ENCODE data around the gene ARID5B. TPM values are rescaled to one million over a fixed set of nuclear protein-coding genes. Genes with fewer than 3 reads are reported as not detected.

ARID5B gene
- polyA plus RNA-seq, 1 of the 3 experiments (the other 2 are of a cell fraction) = 10.9 TPM

- peak overlapping the region; percentile 91 to 97; a peak in 3 of 4 replicates for H3K27ac ChIP-seq (ENCODE audit: low read depth in 2 of 2, low read length in 1 of 2)
- H3K9me2 ChIP-seq = no peaks in the 10 kb centered on the region
- peaks cover 63% of the 10 kb centered on the region for H3K79me2 ChIP-seq (ENCODE audit: insufficient read depth)
- peak overlapping the region in 1 of 2 experiments; percentile 50; a peak in 2 of 4 replicates for H3K4me3 ChIP-seq (ENCODE audit: low read depth in 2 of 2, low read length in 1 of 2)
- POLR2A ChIA-PET = no interaction called here
- H2AFZ ChIP-seq (ENCODE audit: low read depth) = no peak overlapping the region
- DNase-seq = peak; percentile 49
- peaks cover 37 to 47% of the 10 kb centered on the region in 2 experiments for H3K4me1 ChIP-seq (ENCODE audit: control insufficient read depth in 1 of 2, insufficient read depth in 2 of 2, low read depth in 1 of 2, low read length in 1 of 2)
- peak overlapping the region; percentile 77 for H3K4me2 ChIP-seq
- H3F3A ChIP-seq (replicated peaks; ENCODE audit: insufficient read depth) = peaks cover 48% of the 10 kb centered on the region
- H4K20me1 ChIP-seq (ENCODE audit: insufficient read depth) = no peaks in the 10 kb centered on the region
- no peaks in the 10 kb centered on the region for H3K9me3 ChIP-seq
- TF ChIP-seq MXI1 (IDR thresholded peaks at IDR 0.05; ENCODE audit: low read depth, low read length) (no peak), TCF12 (IDR thresholded peaks at IDR 0.05) (peak; percentile 77), MEF2A (IDR thresholded peaks at IDR 0.05; ENCODE audit: borderline replicate concordance, low read depth) (0 out of 2 replicates have a peak, but pooled peaks have one; percentile 32), NRF1 (IDR thresholded peaks at IDR 0.05; ENCODE audit: low read depth, low read length) (no peak), EZH2phosphoT487 (IDR thresholded peaks at IDR 0.05; ENCODE audit: borderline replicate concordance, low read depth) (no peak), RFX5 (IDR thresholded peaks at IDR 0.05; ENCODE audit: low read length) (no peak), POLR2AphosphoS5 (IDR thresholded peaks at IDR 0.05; ENCODE audit: low read depth, low read length) (0 out of 2 replicates have a peak, but pooled peaks have one; percentile 14), EP300 (IDR thresholded peaks at IDR 0.05; ENCODE audit: borderline replicate concordance in 1 of 2, low read depth in 1 of 2, low read length in 1 of 2) (peak; percentile 28 to 50; a peak in 2 of 4 replicates), NFIC (IDR thresholded peaks at IDR 0.05; ENCODE audit: borderline replicate concordance) (peak; percentile 64; the same call in 1 of the 2 replicates), FOSL2 (IDR thresholded peaks at IDR 0.05; ENCODE audit: borderline replicate concordance, low read depth) (peak; percentile 11; the same call in 1 of the 2 replicates), USF2 (IDR thresholded peaks at IDR 0.05; ENCODE audit: borderline replicate concordance, low read depth, low read length) (no peak), SIN3A (IDR thresholded peaks at IDR 0.05; ENCODE audit: borderline replicate concordance, low read depth, low read length) (no peak)
- H3K27me3 ChIP-seq (ENCODE audit: insufficient read depth) = no peaks in the 10 kb centered on the region
- CTCF ChIA-PET = interaction anchor here (0.6 to 1.4 kb wide), 3 partner anchors 17 to 165 kb away, joined by 3 to 4 read pairs (median 3); no protein-coding TSS in a partner anchor
- WGBS (ENCODE audit: low lambda C conversion rate) = 35% methylated on average over 3 of the region's 3 CpGs
- peak overlapping the region; percentile 68 for H3K9ac ChIP-seq
- peaks cover 30 to 39% of the 10 kb centered on the region in 2 experiments for H3K36me3 ChIP-seq (replicated peaks in 1 of 2; ENCODE audit: control insufficient read depth in 1 of 2, insufficient read depth in 2 of 2, low read length in 1 of 2)
Measured at GRCh38 chr10:62083412-62084267, 182.1 kb downstream of the ARID5B start.

GRCh38 chr10:62084451-62084850 lies 183.0 kb downstream of the ARID5B start:
- peaks cover 54% of the 10 kb centered on the region for H3K79me2 ChIP-seq (ENCODE audit: insufficient read depth)
- H2AFZ ChIP-seq (ENCODE audit: low read depth) = no peak overlapping the region
- H3K9ac ChIP-seq = peak overlapping the region; percentile 68; the same call in 1 of the 2 replicates
- 35% methylated on average over 2 of the region's 2 CpGs for WGBS (ENCODE audit: low lambda C conversion rate)
- peaks cover 31 to 42% of the 10 kb centered on the region in 2 experiments for H3K36me3 ChIP-seq (replicated peaks in 1 of 2; ENCODE audit: control insufficient read depth in 1 of 2, insufficient read depth in 2 of 2, low read length in 1 of 2)
- H3K4me2 ChIP-seq = peak overlapping the region; percentile 77
- H3K4me3 ChIP-seq (ENCODE audit: low read depth in 2 of 2, low read length in 1 of 2) = no peak overlapping the region
- no peaks in the 10 kb centered on the region for H4K20me1 ChIP-seq (ENCODE audit: insufficient read depth)
- H3F3A ChIP-seq (replicated peaks; ENCODE audit: insufficient read depth) = peaks cover 46% of the 10 kb centered on the region
- no peaks in the 10 kb centered on the region for H3K9me3 ChIP-seq
- no peaks in the 10 kb centered on the region for H3K27me3 ChIP-seq (ENCODE audit: insufficient read depth)
- CTCF ChIA-PET = interaction anchor here (1.4 kb wide), 1 partner anchor 16 kb away, joined by 3 read pairs; no protein-coding TSS in a partner anchor
- H3K27ac ChIP-seq (ENCODE audit: low read depth in 2 of 2, low read length in 1 of 2) = peak overlapping the region; percentile 91 to 97; a peak in 3 of 4 replicates
- no peaks in the 10 kb centered on the region for H3K9me2 ChIP-seq
- no peak for DNase-seq
- H3K4me1 ChIP-seq (ENCODE audit: control insufficient read depth in 1 of 2, insufficient read depth in 2 of 2, low read depth in 1 of 2, low read length in 1 of 2) = peaks cover 37 to 47% of the 10 kb centered on the region in 2 experiments
- POLR2A ChIA-PET = no interaction called here
- no peak for TF ChIP-seq CHD2 (IDR thresholded peaks at IDR 0.05; ENCODE audit: low read length, partially characterized antibody)
- no peak for TF ChIP-seq MXI1 (IDR thresholded peaks at IDR 0.05; ENCODE audit: low read depth, low read length)
- TF ChIP-seq REST (IDR thresholded peaks at IDR 0.05; ENCODE audit: low read depth, low read length) = no peak
- 0 out of 4 replicates have a peak, but pooled peaks of 1 of the 2 experiments have one; percentile 46 for TF ChIP-seq EP300 (IDR thresholded peaks at IDR 0.05; ENCODE audit: borderline replicate concordance in 1 of 2, low read depth in 1 of 2, low read length in 1 of 2)
- no peak for TF ChIP-seq GABPA (IDR thresholded peaks at IDR 0.05; ENCODE audit: low read depth)
- peak; percentile 76 for TF ChIP-seq PBX3 (IDR thresholded peaks at IDR 0.05)
- no peak; the same call in 1 of the 2 replicates for TF ChIP-seq NFIC (IDR thresholded peaks at IDR 0.05; ENCODE audit: borderline replicate concordance)
- TF ChIP-seq IRF3 (IDR thresholded peaks at IDR 0.05; ENCODE audit: low read depth, low read length) = no peak
- no peak; the same call in 1 of the 2 replicates for TF ChIP-seq MEF2A (IDR thresholded peaks at IDR 0.05; ENCODE audit: borderline replicate concordance, low read depth)
